Measurements from ENCODE around the gene PRM3.

DNA sequence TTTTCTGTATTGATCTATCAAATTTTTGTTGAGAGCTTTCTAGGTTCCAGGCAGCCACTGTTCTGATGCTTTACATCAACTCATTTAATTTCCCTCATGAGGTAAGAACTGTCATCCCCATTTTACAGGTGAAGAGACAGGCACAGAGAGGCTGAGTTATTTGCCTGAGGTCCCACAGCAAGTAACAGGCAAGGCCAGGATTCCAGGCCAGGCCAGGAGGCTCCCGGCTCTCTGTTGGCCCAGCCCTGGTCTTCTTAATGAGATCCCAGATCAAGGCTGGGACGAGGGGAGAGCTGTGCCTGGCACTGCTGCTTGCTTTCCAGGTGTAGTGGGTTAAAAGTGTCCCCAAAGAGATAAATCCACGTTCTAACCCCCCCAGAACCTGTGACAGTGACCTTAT lies 49.4 kb upstream of the PRM3 start:
- no peak for TF ChIP-seq CTBP1 (IDR thresholded peaks at IDR 0.05; ENCODE audit: borderline replicate concordance)
- TF ChIP-seq SP1 (IDR thresholded peaks at IDR 0.05), result no peak
